GM18508 (cell line): Measurements from ENCODE around the gene KIF1A.

Experiments
- ATAC-seq: cut with Tn5 transposase; IDR thresholded peaks from one replicate; pipeline ENCODE4 v1.9.1; 2021; ENCODE audit warnings: moderate number of reproducible peaks; ENCODE audit not compliant: insufficient read depth, unreplicated experiment

The KIF1A gene

GRCh38 chr2:240819858-240820606 lies at the start of gene KIF1A:
Gene KIF1A, minus strand, starts transcription at chr2:240820219. Its CDS starts 22,467 bp downstream, at chr2:240797752.
- ATAC-seq = no peak

- no peak for ATAC-seq
Measured at GRCh38 chr2:240869109-240869955, 49.3 kb upstream of the KIF1A start.

GRCh38 chr2:240868286-240869108 lies 48.5 kb upstream of the KIF1A start, which contains the start of gene AGXT:
Gene AGXT, plus strand, starts transcription at chr2:240868824. Its CDS starts 42 bp downstream, at chr2:240868866.
- no peak for ATAC-seq

- no peak for ATAC-seq
Measured at GRCh38 chr2:240865391-240865790, 45.4 kb upstream of the KIF1A start.

GRCh38 chr2:240864475-240864874 lies 44.5 kb upstream of the KIF1A start:
- no peak for ATAC-seq

GRCh38 chr2:240861547-240861946 lies 41.5 kb upstream of the KIF1A start:
- no peak for ATAC-seq

GRCh38 chr2:240858871-240859270 lies 38.9 kb upstream of the KIF1A start:
- no peak for ATAC-seq

- no peak for ATAC-seq
Measured at GRCh38 chr2:240858321-240858720, 38.3 kb upstream of the KIF1A start.

GRCh38 chr2:240857039-240858008 lies 37.3 kb upstream of the KIF1A start:
- no peak for ATAC-seq

GRCh38 chr2:240856151-240856980 lies 36.3 kb upstream of the KIF1A start:
- no peak for ATAC-seq

- ATAC-seq = no peak
Measured at GRCh38 chr2:240855670-240856069, 35.7 kb upstream of the KIF1A start.

- no peak for ATAC-seq
Measured at GRCh38 chr2:240852671-240853314, 32.8 kb upstream of the KIF1A start.

- no peak for ATAC-seq
Measured at GRCh38 chr2:240851078-240851991, 31.3 kb upstream of the KIF1A start.

GRCh38 chr2:240850756-240851077 lies 30.7 kb upstream of the KIF1A start:
- ATAC-seq = no peak

GRCh38 chr2:240850026-240850425 lies 30.0 kb upstream of the KIF1A start:
- no peak for ATAC-seq

- ATAC-seq = no peak
Measured at GRCh38 chr2:240848900-240849680, 29.1 kb upstream of the KIF1A start.
